Trophoblast cell (in vitro differentiated cells and primary cell): ENCODE measurements around the gene ZDHHC20.

Experiments
- DNase-seq, 2 donors: peaks; one replicate each; pipeline ENCODE4 v3.0.0-alpha.2; 2016
- H2AFZ ChIP-seq: 2 replicates; pipeline ENCODE4 v1.6.1; 2013; ENCODE audit warnings: low read length, moderate library complexity, mild to moderate bottlenecking; ENCODE audit not compliant: insufficient read depth, poor library complexity
- H2AK5ac ChIP-seq: 2 replicates; pipeline ENCODE4 v1.6.1; 2013; ENCODE audit warnings: mild to moderate bottlenecking, low read length
- H2BK120ac ChIP-seq: 2 replicates; pipeline ENCODE4 v1.6.1; 2013; ENCODE audit warnings: low read length, mild to moderate bottlenecking, moderate library complexity; ENCODE audit not compliant: insufficient read depth, poor library complexity
- H2BK12ac ChIP-seq: 2 replicates; pipeline ENCODE4 v1.6.1; 2013; ENCODE audit warnings: mild to moderate bottlenecking, low read length, moderate library complexity
- H2BK5ac ChIP-seq: 2 replicates; pipeline ENCODE4 v1.6.1; 2013; ENCODE audit warnings: low read length, low read depth, moderate library complexity, mild to moderate bottlenecking; ENCODE audit not compliant: poor library complexity
- H3K14ac ChIP-seq: 2 replicates; pipeline ENCODE4 v1.6.1; 2013; ENCODE audit warnings: mild to moderate bottlenecking, low read length
- H3K18ac ChIP-seq: 2 replicates; pipeline ENCODE4 v1.6.1; 2013; ENCODE audit warnings: mild to moderate bottlenecking, low read length
- H3K23ac ChIP-seq: 2 replicates; pipeline ENCODE4 v1.6.1; 2013; ENCODE audit warnings: low read length
- H3K27ac ChIP-seq: 2 replicates; pipeline ENCODE4 v1.5.1; 2013; ENCODE audit warnings: low read depth, mild to moderate bottlenecking, inconsistent platforms, low read length, moderate library complexity
- H3K27me3 ChIP-seq: 2 replicates; pipeline ENCODE4 v1.6.1; 2013; ENCODE audit warnings: inconsistent platforms, mild to moderate bottlenecking, low read length, moderate library complexity; ENCODE audit not compliant: insufficient read depth
- H3K36me3 ChIP-seq, 2 experiments: 1 replicate in 1 of 2; 2 replicates in 1 of 2; pipeline ENCODE4 v1.6.1; 2013; ENCODE audit warnings: low read length in 2 of 2, mild to moderate bottlenecking in 2 of 2, moderate library complexity in 1 of 2; ENCODE audit not compliant: insufficient read depth in 2 of 2, control insufficient read depth in 1 of 2
- H3K4ac ChIP-seq: 2 replicates; pipeline ENCODE4 v1.6.1; 2013; ENCODE audit warnings: low read depth, mild to moderate bottlenecking, low read length, moderate library complexity
- H3K4me1 ChIP-seq, 2 experiments: 1 replicate in 1 of 2; 2 replicates in 1 of 2; pipeline ENCODE4 v1.6.1; 2013; ENCODE audit warnings: low read length in 2 of 2, mild to moderate bottlenecking in 2 of 2, moderate library complexity in 1 of 2; ENCODE audit not compliant: insufficient read depth in 2 of 2, control insufficient read depth in 1 of 2
- H3K4me2 ChIP-seq: 2 replicates; pipeline ENCODE4 v1.6.1; 2013; ENCODE audit warnings: inconsistent platforms, mild to moderate bottlenecking, low read length, moderate library complexity
- H3K4me3 ChIP-seq: 2 replicates; pipeline ENCODE4 v1.5.1; 2013; ENCODE audit warnings: mild to moderate bottlenecking, low read depth, low read length, inconsistent platforms
- H3K79me1 ChIP-seq: one replicate; pipeline ENCODE4 v1.6.1; 2013; ENCODE audit warnings: low read length
- H3K79me2 ChIP-seq: 2 replicates; pipeline ENCODE4 v1.6.1; 2013; ENCODE audit warnings: low read length, mild to moderate bottlenecking; ENCODE audit not compliant: control insufficient read depth, insufficient read depth, poor library complexity
- H3K9ac ChIP-seq: 2 replicates; pipeline ENCODE4 v1.6.1; 2013; ENCODE audit warnings: mild to moderate bottlenecking, low read length
- H3K9me3 ChIP-seq: 2 replicates; pipeline ENCODE4 v1.6.1; 2013; ENCODE audit warnings: low read depth, mild to moderate bottlenecking, control low read depth, inconsistent platforms, low read length; ENCODE audit not compliant: insufficient read depth
- H4K12ac ChIP-seq: 2 replicates; pipeline ENCODE4 v1.6.1; 2013; ENCODE audit warnings: low read depth, mild to moderate bottlenecking, low read length, moderate library complexity
- H4K8ac ChIP-seq: 2 replicates; pipeline ENCODE4 v1.6.1; 2013; ENCODE audit warnings: low read depth, mild to moderate bottlenecking, low read length, moderate library complexity
- H4K91ac ChIP-seq: one replicate; pipeline ENCODE4 v1.6.1; 2013; ENCODE audit warnings: low read depth, mild to moderate bottlenecking, low read length, moderate library complexity
- WGBS: extraction: QIAGEN DNeasy Blood & Tissue Kit; methylation state at CpG from one replicate; pipeline ENCODE4 v1.1.7; 2013; ENCODE audit warnings: missing lambda C conversion rate; ENCODE audit not compliant: insufficient read length, insufficient coverage; ENCODE audit errors: extremely low coverage; 5-methylcytosine and 5-hydroxymethylcytosine counted together

ZDHHC20 gene

DNA sequence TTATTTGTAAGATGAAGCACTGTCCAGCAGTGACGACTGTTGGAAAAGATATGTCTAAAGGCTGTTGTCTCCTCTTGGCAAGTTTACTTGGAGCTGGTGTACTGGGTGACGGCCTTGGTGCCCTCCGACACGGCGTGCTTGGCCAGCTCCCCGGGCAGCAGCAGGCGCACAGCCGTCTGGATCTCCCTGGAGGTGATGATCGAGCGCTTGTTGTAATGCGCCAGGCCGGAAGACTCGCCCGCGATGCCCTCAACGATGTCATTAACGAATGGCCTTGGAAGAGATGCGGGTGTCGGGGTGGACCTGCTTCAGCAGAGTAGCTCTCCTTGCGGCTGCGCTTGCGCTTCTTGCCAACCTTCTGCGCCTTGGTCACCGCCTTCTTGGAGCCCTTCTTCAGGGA is 24.6 kb upstream of the ZDHHC20 start:
- no CpG with 5 or more reads among the region's 24 CpGs for WGBS
- no peaks in the 10 kb centered on the region for H3K79me2 ChIP-seq

DNA sequence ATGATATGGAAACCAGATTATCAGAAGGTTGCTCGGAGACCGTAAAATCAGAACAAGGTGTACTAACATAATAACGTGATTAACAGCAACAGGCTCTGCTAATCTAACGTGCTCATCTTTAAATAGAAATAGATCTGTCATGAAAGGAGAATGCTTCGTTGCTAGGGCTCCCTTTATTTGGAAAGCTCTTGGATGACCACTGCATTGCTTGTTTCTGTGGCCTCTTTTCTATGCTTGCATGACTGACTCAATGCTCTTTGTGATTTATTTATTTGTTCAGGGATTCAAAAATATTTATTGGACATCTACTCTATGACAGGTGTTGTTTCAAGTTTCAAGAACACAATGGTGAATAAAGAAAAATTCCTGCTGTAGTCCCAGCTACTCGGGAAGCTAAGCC is 22.3 kb upstream of the ZDHHC20 start:
- H3K4ac ChIP-seq, result no peak overlapping the region
- no peak overlapping the region for H3K9ac ChIP-seq
- H3K4me2 ChIP-seq, result no peak overlapping the region
- H2BK12ac ChIP-seq, result no peak overlapping the region
- no peaks in the 10 kb centered on the region for H3K9me3 ChIP-seq
- no peak overlapping the region for H4K91ac ChIP-seq
- peaks cover 2% of the 10 kb centered on the region for H3K79me1 ChIP-seq
- no peaks in the 10 kb centered on the region for H3K4me1 ChIP-seq
- H4K8ac ChIP-seq, result no peak overlapping the region
- no peak overlapping the region for H4K12ac ChIP-seq
- no peaks in the 10 kb centered on the region for H3K27me3 ChIP-seq
- no peak overlapping the region for H2AK5ac ChIP-seq
- H3K27ac ChIP-seq, result no peak overlapping the region
- H3K23ac ChIP-seq, result no peak overlapping the region
- no peak overlapping the region for H2BK5ac ChIP-seq
- WGBS, result no CpG with 5 or more reads among the region's 6 CpGs
- H3K79me2 ChIP-seq, result no peaks in the 10 kb centered on the region
- DNase-seq, result no peak
- H3K14ac ChIP-seq, result no peak overlapping the region
- no peak overlapping the region for H3K18ac ChIP-seq
- no peak overlapping the region for H2AFZ ChIP-seq
- H3K36me3 ChIP-seq, result no peaks in the 10 kb centered on the region
- H2BK120ac ChIP-seq, result no peak overlapping the region
- no peak overlapping the region for H3K4me3 ChIP-seq

More for the DNA sequence above, 24.6 kb upstream of the ZDHHC20 start:
- no peaks in the 10 kb centered on the region for H3K79me1 ChIP-seq
- H2BK12ac ChIP-seq, result no peak overlapping the region
- H2BK120ac ChIP-seq, result no peak overlapping the region
- no peak overlapping the region for H3K14ac ChIP-seq
- H4K91ac ChIP-seq, result no peak overlapping the region
- no peaks in the 10 kb centered on the region for H3K4me1 ChIP-seq
- no peak overlapping the region for H3K4ac ChIP-seq
- H3K9me3 ChIP-seq, result no peaks in the 10 kb centered on the region
- no peak overlapping the region for H4K8ac ChIP-seq
- no peak overlapping the region for H2BK5ac ChIP-seq
- H3K36me3 ChIP-seq, result no peaks in the 10 kb centered on the region
- no peak overlapping the region for H3K4me3 ChIP-seq
- H3K9ac ChIP-seq, result no peak overlapping the region
- no peak overlapping the region for H3K4me2 ChIP-seq
- H2AK5ac ChIP-seq, result no peak overlapping the region
- H2AFZ ChIP-seq, result no peak overlapping the region
- no peak overlapping the region for H3K23ac ChIP-seq
- H3K27ac ChIP-seq, result no peak overlapping the region
- H3K18ac ChIP-seq, result no peak overlapping the region
- H4K12ac ChIP-seq, result no peak overlapping the region
- H3K27me3 ChIP-seq, result no peaks in the 10 kb centered on the region
- DNase-seq, result peak in 1 of 2 donors; percentile 1

DNA sequence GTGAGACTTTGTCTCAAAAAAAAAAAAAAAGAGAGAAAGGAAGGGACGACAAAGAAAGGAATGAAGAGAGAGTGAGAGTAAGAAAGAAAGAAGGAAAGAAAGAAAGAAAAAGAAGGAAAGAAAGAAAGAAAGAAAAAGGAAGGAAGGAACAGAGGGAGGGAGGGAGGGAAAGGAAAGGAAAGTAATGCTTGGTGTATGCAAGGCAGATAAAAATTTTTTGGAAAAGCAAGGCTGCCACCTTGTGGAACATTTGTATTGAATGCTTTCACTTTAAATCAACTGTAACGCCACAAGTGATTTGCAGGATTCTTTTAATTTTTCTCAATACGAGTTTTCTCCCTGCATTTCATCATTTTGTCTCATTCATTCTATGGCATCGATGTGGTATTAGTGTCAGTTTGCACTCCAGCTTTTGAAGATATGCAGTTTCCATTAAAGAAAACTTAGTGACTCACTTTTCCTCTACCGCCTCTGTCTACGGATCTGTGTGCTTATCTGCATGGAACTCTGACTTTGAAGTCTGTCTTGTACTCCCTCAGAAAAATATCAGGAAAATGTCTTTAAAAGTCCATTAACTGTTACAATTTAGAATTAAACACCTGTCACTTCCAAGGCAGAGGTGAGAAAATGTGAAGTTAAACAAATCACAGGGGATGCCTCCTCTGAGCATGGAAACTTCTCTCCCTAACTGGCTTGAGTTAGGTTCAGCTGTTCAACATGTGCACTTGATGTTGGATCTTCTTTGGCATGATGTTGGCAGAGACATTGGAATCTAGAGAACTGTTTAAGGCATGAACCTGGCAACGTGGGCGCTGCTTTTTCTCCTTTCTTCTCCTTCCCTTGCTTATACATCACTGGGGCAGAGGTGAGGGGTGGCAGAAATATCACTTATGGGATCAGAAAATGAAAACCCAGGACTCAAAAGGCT is 20.0 kb upstream of the ZDHHC20 start:
- no peak overlapping the region for H4K91ac ChIP-seq
- no peak overlapping the region for H2BK120ac ChIP-seq
- H3K79me2 ChIP-seq, result no peaks in the 10 kb centered on the region
- no peak overlapping the region for H4K12ac ChIP-seq
- H3K27me3 ChIP-seq, result no peaks in the 10 kb centered on the region
- H3K4me3 ChIP-seq, result no peak overlapping the region
- H4K8ac ChIP-seq, result no peak overlapping the region
- H3K4me2 ChIP-seq, result no peak overlapping the region
- H2AK5ac ChIP-seq, result no peak overlapping the region
- no peak overlapping the region for H3K14ac ChIP-seq
- H3K18ac ChIP-seq, result no peak overlapping the region
- H3K23ac ChIP-seq, result no peak overlapping the region
- H3K9ac ChIP-seq, result no peak overlapping the region
- WGBS, result 100% methylated on average over 1 of the region's 8 CpGs
- peaks cover 2% of the 10 kb centered on the region for H3K79me1 ChIP-seq
- no peak overlapping the region for H3K27ac ChIP-seq
- H2BK5ac ChIP-seq, result no peak overlapping the region
- H3K9me3 ChIP-seq, result no peaks in the 10 kb centered on the region
- H3K4me1 ChIP-seq, result no peaks in the 10 kb centered on the region
- H3K4ac ChIP-seq, result no peak overlapping the region
- peak; percentile 73 to 94 for DNase-seq
- H2AFZ ChIP-seq, result no peak overlapping the region
- no peaks in the 10 kb centered on the region for H3K36me3 ChIP-seq
- H2BK12ac ChIP-seq, result no peak overlapping the region

- peak overlapping the region; percentile 84 for H2AFZ ChIP-seq
- H3K23ac ChIP-seq, result no peak overlapping the region
- peaks cover 2% of the 10 kb centered on the region for H3K79me1 ChIP-seq
- no peak overlapping the region for H3K14ac ChIP-seq
- peak overlapping the region; percentile 14 for H3K4ac ChIP-seq
- DNase-seq, result peak; percentile 83 to 96
- H4K91ac ChIP-seq, result peak overlapping the region; percentile 57
- H3K36me3 ChIP-seq, result no peaks in the 10 kb centered on the region
- H3K4me3 ChIP-seq, result no peak overlapping the region
- no peak overlapping the region for H3K18ac ChIP-seq
- H3K4me1 ChIP-seq, result peaks cover 0 to 4% of the 10 kb centered on the region in 2 experiments
- H2BK5ac ChIP-seq, result no peak overlapping the region
- H3K9ac ChIP-seq, result peak overlapping the region; percentile 71
- H2BK12ac ChIP-seq, result peak overlapping the region; percentile 13
- H2AK5ac ChIP-seq, result no peak overlapping the region
- peak overlapping the region; percentile 83 for H4K8ac ChIP-seq
- H3K27me3 ChIP-seq, result no peaks in the 10 kb centered on the region
- peak overlapping the region; percentile 53 for H2BK120ac ChIP-seq
- no peak overlapping the region for H4K12ac ChIP-seq
- H3K79me2 ChIP-seq, result no peaks in the 10 kb centered on the region
- WGBS, result no CpG with 5 or more reads among the region's 18 CpGs
- peak overlapping the region; percentile 74 for H3K4me2 ChIP-seq
- H3K9me3 ChIP-seq, result no peaks in the 10 kb centered on the region
- no peak overlapping the region for H3K27ac ChIP-seq
These were observed 17.9 kb upstream of the ZDHHC20 start for GRCh38 chr13:21476893-21477472.
